Mucosa of descending colon (tissue), 3 donors: ENCODE results near the gene MT1M. TPM values are rescaled to one million over a fixed set of nuclear protein-coding genes. Genes with fewer than 3 reads are reported as not detected.
A peak's percentile ranks its signal among the peaks of the same experiment; 100 is the strongest.
"Not testable (repeated sequence)": the region's sequence is repeated elsewhere in the genome, so short reads cannot be mapped to it uniquely, and the experiment has no call there.

ENCODE experiments used
- ATAC-seq: fragments of 200-7000 bp; cut with Tn5 transposase; one replicate; pipeline ENCODE4 v1.9.1; 2020; ENCODE audit warnings: mild to moderate bottlenecking, moderate library complexity
- DNase-seq, 3 donors: peaks; one replicate each; pipeline ENCODE4 v3.0.0-alpha.2; 2020
- H3K36me3 ChIP-seq: fragments of 200-600 bp; one replicate; pipeline ENCODE4 v1.8.0; 2021; ENCODE audit warnings: low read depth, mild to moderate bottlenecking
- H3K4me1 ChIP-seq: fragments of 200-600 bp; one replicate; pipeline ENCODE4 v1.8.0; 2021; ENCODE audit warnings: low read depth, mild to moderate bottlenecking
- H3K4me3 ChIP-seq: fragments of 200-600 bp; one replicate; pipeline ENCODE4 v1.8.0; 2021; ENCODE audit warnings: mild to moderate bottlenecking
- H3K9me3 ChIP-seq: fragments of 200-600 bp; one replicate; pipeline ENCODE4 v1.8.0; 2021; ENCODE audit warnings: mild to moderate bottlenecking
- intact Hi-C, 2 donors: fragments of 100-400 bp; cut with DNase I in 1 of 2; cut with micrococcal nuclease in 1 of 2; formaldehyde crosslinking; loops; one replicate each; pipeline versions ENCODE4 v1.11.0 to v1.11.1; 2022; cut with DNase I, micrococcal nuclease
- total RNA-seq, 3 donors: library from RNA; stranded (reverse); fragmentation: NEBNext Ultra II Directional in 2 of 3; extraction: Animal tissue kit (Norgen Biotek cat#: 25700) in 2 of 3; gene quantifications; one replicate each; pipeline versions ENCODE4 v1.2.1 to v1.2.4, GENCODE V29; 2021 to 2023
- TF ChIP-seq, protein P1 (sequence below): fragments of 200-600 bp; IDR thresholded peaks from one replicate; pipeline ENCODE4 v1.8.0; 2022; ENCODE audit warnings: antibody characterized with exemption, mild to moderate bottlenecking
- donor health status: DM: no; HTN: no; CAD: no; lungs with moderate emphysema.
- donor health status: DM: no; HTN: no; CAD: no.
- donor health status: DM: no; HTN: yes; CAD: no.

The MT1M gene
- total RNA-seq, 3 donors from 2014 or later = 9.5 to 40.0 (median 23.3) TPM

DNA sequence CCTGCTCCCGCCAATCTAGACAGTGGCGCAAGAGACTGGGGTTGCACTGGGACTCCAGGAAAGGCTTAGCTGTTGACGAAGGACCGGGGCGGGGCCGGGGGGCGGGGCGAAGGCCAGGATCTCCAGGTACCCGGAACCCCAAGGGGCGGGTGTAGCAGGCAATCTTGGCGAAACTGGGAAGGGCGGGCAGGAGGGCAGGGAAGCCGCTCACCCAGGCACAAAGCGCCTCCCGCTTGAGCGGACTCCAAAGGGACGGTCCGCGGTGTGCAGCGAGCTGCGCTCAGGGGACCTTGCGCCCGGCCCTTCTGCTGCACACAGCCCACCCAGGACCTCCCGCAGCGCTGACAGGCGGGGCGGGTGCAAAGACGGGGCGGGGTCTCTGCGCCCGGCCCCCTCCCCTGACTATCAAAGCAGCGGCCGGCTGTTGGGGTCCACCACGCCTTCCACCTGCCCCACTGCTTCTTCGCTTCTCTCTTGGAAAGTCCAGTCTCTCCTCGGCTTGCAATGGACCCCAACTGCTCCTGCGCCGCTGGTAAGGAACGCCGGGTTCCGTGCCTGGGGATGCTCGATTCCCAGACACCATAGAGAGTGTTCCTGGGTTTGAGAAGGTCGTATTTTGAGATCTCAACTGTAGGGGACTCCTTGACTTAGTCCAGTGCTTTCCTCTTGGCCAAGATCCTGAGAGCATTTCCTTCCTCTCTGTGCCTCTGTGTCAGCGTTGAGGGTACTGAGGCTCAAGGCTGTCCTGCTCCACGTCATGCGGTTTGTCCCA, 25.3 kb downstream of the MT1M start, which contains the start of gene MT1F:
MT1F (plus strand) TSS at position 405 of the 772 bp plus-strand sequence; CDS start at position 505, 100 bp downstream.
- peaks cover 15% of the 10 kb centered on the region for H3K4me1 ChIP-seq
- no peaks in the 10 kb centered on the region for H3K36me3 ChIP-seq
- peak within 1 kb of the TSS; percentile 36 for H3K4me3 ChIP-seq
- no peaks in the 10 kb centered on the region for H3K9me3 ChIP-seq
- DNase-seq (peak; percentile 96 to 99 (median 97)), ATAC-seq (peak; percentile 97)
- TF ChIP-seq, protein P1, sequence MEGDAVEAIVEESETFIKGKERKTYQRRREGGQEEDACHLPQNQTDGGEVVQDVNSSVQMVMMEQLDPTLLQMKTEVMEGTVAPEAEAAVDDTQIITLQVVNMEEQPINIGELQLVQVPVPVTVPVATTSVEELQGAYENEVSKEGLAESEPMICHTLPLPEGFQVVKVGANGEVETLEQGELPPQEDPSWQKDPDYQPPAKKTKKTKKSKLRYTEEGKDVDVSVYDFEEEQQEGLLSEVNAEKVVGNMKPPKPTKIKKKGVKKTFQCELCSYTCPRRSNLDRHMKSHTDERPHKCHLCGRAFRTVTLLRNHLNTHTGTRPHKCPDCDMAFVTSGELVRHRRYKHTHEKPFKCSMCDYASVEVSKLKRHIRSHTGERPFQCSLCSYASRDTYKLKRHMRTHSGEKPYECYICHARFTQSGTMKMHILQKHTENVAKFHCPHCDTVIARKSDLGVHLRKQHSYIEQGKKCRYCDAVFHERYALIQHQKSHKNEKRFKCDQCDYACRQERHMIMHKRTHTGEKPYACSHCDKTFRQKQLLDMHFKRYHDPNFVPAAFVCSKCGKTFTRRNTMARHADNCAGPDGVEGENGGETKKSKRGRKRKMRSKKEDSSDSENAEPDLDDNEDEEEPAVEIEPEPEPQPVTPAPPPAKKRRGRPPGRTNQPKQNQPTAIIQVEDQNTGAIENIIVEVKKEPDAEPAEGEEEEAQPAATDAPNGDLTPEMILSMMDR = no peak
- intact Hi-C loops = no loop called here

DNA sequence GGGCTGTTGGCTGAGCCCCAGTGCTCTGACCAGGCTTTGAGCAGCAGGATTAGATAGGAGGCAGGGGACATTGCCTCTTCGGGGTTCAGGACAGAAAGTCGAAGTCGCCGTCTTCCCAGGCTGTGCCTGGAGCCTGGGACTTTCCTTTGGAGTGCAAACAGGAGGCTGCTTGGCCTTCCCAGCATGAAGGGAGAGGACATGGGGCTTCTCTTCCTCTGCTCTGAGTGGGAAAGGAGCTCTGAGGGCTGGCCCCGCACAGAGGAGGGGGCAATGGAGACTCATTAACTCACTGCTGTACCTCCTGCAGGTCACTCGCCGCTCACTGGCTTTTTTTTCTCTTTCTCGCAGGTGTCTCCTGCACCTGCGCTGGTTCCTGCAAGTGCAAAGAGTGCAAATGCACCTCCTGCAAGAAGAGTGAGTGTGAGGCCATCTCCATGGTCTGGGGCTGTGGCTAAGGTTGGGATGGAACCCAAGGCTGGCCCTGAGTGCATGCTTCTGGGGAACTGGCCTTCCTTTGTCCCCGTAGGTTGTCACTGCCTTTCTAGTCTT, 25.9 kb downstream of the MT1M start:
- TF ChIP-seq, protein P1 = no peak
- Histone ChIP-seq H3K4me3 (no peak overlapping the region), H3K9me3 (no peaks in the 10 kb centered on the region), H3K36me3 (no peaks in the 10 kb centered on the region), H3K4me1 (peaks cover 15% of the 10 kb centered on the region)
- intact Hi-C loops = no loop called here
- ATAC-seq = no peak
- peak in 1 of 3 donors; percentile 55 for DNase-seq

DNA sequence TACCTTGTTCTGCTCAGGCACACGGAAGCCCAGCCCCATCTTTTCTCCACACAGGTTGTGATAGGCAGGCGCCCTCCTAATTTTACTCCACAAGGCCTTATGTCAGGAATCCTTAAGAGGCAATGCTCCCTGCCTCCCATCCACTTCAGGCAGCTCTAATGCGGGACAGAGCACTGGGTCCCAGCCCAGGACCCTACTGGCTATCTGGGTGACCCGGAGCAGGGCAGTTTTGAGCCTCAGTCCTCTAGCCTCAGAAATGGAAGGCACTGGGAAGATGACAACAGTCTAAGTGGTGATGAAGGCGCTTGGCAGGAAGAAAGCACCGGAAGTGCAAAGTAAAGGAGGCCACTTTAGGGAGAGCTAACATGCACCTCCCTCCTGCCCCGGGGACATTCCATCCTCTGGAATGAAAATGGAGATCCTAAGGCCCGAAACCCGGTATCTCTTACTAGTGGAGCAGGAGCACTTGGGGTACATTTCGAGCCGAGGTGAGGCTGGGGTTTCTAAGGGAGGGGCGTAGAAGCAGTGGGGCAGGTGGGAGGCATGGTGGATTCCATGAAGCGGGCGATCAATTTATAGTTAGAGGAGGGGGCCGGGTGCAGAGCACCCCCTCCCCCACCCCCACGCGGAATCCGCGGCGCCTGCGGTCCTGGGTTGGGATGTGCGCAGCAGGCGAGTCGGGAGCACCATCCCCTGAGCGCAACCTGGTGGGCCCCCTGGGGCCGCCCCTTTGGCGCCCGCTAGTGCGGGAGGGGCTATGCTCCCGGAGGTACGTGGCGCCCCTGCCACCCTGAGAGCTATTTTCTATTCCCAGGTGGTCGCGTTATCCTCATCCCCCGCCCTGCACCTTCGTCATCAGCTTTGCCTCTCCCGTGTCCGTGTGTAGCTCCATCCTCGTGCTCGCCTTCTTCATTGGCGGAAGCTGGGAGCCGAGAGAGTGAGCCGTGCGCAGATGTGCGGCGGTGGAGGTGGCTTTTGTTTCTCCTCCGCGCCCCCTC, 30.2 kb downstream of the MT1M start:
- DNase-seq (no peak), ATAC-seq (no peak)
- Histone ChIP-seq H3K36me3 (no peaks in the 10 kb centered on the region), H3K4me1 (peaks cover 12% of the 10 kb centered on the region), H3K4me3 (no peak overlapping the region), H3K9me3 (no peaks in the 10 kb centered on the region)
- intact Hi-C loops = no loop called here
- TF ChIP-seq, protein P1 = no peak

DNA sequence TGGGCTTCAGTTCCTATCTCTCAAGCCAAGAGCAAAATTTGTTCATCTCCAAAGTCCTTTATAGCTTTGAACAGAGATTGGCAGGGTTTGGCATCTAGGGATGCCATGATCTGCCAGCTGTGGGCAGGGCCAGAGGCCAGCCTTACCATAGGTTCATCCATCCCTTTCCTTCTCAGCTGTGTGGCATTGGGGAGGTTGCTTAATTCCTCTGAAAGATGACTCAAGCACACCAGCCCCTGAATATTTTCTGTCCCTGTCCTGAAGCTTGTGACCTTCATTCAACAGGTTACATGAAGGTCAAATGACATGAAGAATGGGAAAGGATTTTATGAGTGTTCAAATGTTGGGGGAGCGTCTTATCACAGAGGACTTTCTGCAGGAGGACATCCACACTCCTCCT, 32.0 kb downstream of the MT1M start:
- ATAC-seq = no peak

DNA sequence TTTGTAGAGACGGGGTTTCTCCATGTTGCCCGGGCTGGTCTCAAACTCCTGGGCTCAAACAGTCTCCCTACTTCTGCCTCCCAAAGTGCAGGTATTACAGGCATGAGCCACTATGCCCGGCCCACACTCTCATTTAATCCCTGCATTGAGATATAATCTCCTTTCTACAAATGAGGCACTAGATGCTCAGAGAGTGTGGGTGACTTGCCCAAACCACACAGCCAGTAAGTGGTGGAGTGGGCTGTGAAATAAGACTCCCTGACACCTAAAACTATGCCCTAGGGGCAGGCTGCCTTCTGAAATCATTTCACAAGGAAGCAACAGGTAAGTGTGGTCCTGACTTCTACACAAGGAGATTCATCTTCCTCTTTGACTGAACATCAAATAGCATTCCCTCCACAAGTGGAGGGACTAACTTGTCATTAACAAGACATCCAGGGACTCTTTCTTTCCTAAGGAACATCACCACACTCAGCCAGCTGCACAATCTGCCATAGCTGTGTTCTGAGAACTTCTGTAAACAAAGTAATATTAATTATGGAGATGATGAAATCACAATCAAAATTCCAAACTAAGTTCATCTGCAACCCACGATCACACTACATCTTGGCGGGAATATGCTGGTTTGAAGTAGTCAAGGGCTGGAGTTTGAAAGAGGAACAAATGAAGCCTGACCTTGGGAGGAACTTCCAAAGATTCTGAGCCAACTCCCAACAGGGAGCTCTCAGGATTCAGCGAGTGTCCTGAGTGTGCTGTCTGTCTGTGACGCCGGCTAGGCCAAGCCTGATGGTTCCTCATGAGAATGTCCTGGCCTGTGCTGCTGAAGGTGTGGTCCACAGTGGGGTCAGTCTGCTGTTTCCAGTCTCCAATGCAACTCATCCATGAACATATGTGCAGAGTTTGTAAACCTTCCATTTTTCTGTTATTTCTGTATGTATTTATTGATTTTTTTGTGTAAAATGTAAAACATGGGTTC, 33.1 kb downstream of the MT1M start:
- H3K9me3 ChIP-seq, DNase-seq, H3K4me1 ChIP-seq, ATAC-seq, H3K4me3 ChIP-seq, H3K36me3 ChIP-seq, intact Hi-C loops: not testable (repeated sequence)

More for the DNA sequence above, 32.0 kb downstream of the MT1M start:
- Histone ChIP-seq H3K9me3 (no peaks in the 10 kb centered on the region), H3K36me3 (no peaks in the 10 kb centered on the region), H3K4me1 (peaks cover 7% of the 10 kb centered on the region), H3K4me3 (no peak overlapping the region)
- TF ChIP-seq, protein P1 = no peak
- no peak for DNase-seq
- intact Hi-C loops = no loop called here
